PC-3 (cell line): ENCODE measurements around the gene CTTN. TPM values are rescaled to one million over a fixed set of nuclear protein-coding genes. Genes with fewer than 3 reads are reported as not detected.

Source experiments
- ATAC-seq: fragments of 200-7000 bp; cut with Tn5 transposase; 2 replicates; pipeline ENCODE4 v1.9.1; 2020; ENCODE audit warnings: mild to moderate bottlenecking, moderate library complexity
- BruUV-seq: library from RNA; stranded (reverse); fragments of 400-500 nt; replicated peaks from 2 replicates; lab custom pipeline; 2021; lab: Mats Ljungman, UMichigan
- CTCF ChIA-PET: fragments of 300-600 bp; sonication (Branson Sonifier 250); formaldehyde crosslinking; loops from one replicate; lab custom pipeline; 2022; ENCODE audit warnings: antibody characterized with exemption; lab: Charles Lee
- POLR2A ChIA-PET: fragments of 300-600 bp; sonication (Branson Sonifier 250); formaldehyde crosslinking; loops from one replicate; lab custom pipeline; 2022; ENCODE audit warnings: antibody characterized with exemption; ENCODE audit not compliant: unreplicated experiment; lab: Charles Lee
- DNase-seq: peaks from one replicate; pipeline ENCODE4 v3.0.0-alpha.2; 2015
- H2AFZ ChIP-seq: fragments of 300-600 bp; sonication (generic); 2 replicates; pipeline ENCODE4 v1.6.0; 2016; ENCODE audit warnings: antibody characterized with exemption, low read length
- H3F3A ChIP-seq: fragments of 300-600 bp; sonication (generic); one replicate; pipeline ENCODE4 v1.6.0; 2017; ENCODE audit warnings: antibody characterized with exemption, low read length, control low read depth, mild to moderate bottlenecking; ENCODE audit not compliant: unreplicated experiment
- H3K27ac ChIP-seq: fragments of 300-600 bp; sonication (generic); 2 replicates; pipeline ENCODE4 v1.5.1; 2016; ENCODE audit warnings: mild to moderate bottlenecking, low read length
- H3K27me3 ChIP-seq: fragments of 300-600 bp; sonication (generic); 2 replicates; pipeline ENCODE4 v1.6.1; 2016; ENCODE audit warnings: low read length, mixed read lengths
- H3K36me3 ChIP-seq: fragments of 300-600 bp; sonication (generic); 2 replicates; pipeline ENCODE4 v1.6.1; 2016; ENCODE audit warnings: low read depth, mixed run types, low read length, mixed read lengths
- H3K4me1 ChIP-seq: fragments of 300-600 bp; sonication (generic); 2 replicates; pipeline ENCODE4 v1.5.1; 2016; ENCODE audit warnings: low read length; ENCODE audit not compliant: insufficient read depth
- H3K4me2 ChIP-seq: fragments of 300-600 bp; sonication (generic); 2 replicates; pipeline ENCODE4 v1.6.0; 2016; ENCODE audit warnings: low read length
- H3K4me3 ChIP-seq: fragments of 300-600 bp; sonication (generic); 2 replicates; pipeline ENCODE4 v1.5.1; 2016; ENCODE audit warnings: mild to moderate bottlenecking, low read length, mixed read lengths
- H3K79me2 ChIP-seq: fragments of 300-600 bp; sonication (generic); 2 replicates; pipeline ENCODE4 v1.6.1; 2017; ENCODE audit warnings: low read length, mixed read lengths
- H3K9ac ChIP-seq: fragments of 300-600 bp; sonication (generic); 2 replicates; pipeline ENCODE4 v1.6.0; 2016; ENCODE audit warnings: mild to moderate bottlenecking, low read length
- H3K9me2 ChIP-seq: fragments of 300-600 bp; sonication (generic); replicated peaks from 2 replicates; pipeline ENCODE4 v1.6.1; 2016; ENCODE audit warnings: mixed run types, low read length, mixed read lengths
- H3K9me3 ChIP-seq: fragments of 300-600 bp; sonication (generic); 2 replicates; pipeline ENCODE4 v1.6.1; 2016; ENCODE audit warnings: low read length, mixed read lengths
- H4K20me1 ChIP-seq: fragments of 300-600 bp; sonication (generic); 2 replicates; pipeline ENCODE4 v1.6.1; 2016; ENCODE audit warnings: low read length, mixed read lengths
- CTCF ChIP-seq: fragments of 300-600 bp; sonication (generic); conservative IDR thresholded peaks from 2 replicates; pipeline ENCODE4 v1.5.1; 2017; ENCODE audit warnings: antibody characterized with exemption, low read depth, mild to moderate bottlenecking, low read length
- EZH2 ChIP-seq: fragments of 300-600 bp; sonication (generic); IDR thresholded peaks from one replicate; pipeline ENCODE4 v1.6.1; 2017; ENCODE audit warnings: antibody characterized with exemption, mild to moderate bottlenecking, low read length; ENCODE audit not compliant: unreplicated experiment
- EZH2phosphoT487 ChIP-seq: fragments of 300-600 bp; sonication (generic); IDR thresholded peaks from 2 replicates; pipeline ENCODE4 v1.6.1; 2018; ENCODE audit warnings: mild to moderate bottlenecking, antibody characterized with exemption, low read length, borderline replicate concordance
- intact Hi-C: fragments of 100-400 bp; cut with micrococcal nuclease; formaldehyde crosslinking; loops from 2 replicates; pipeline ENCODE4 v1.9.0; 2023
- total RNA-seq: library from RNA; depleted of rRNA; stranded (reverse); fragments of >200 nt; gene quantifications from 2 replicates; pipeline ENCODE4 v1.2.3, GENCODE V29; 2014

Gene CTTN
- total RNA-seq, 1 experiment from 2014 or later: 244 TPM

DNA sequence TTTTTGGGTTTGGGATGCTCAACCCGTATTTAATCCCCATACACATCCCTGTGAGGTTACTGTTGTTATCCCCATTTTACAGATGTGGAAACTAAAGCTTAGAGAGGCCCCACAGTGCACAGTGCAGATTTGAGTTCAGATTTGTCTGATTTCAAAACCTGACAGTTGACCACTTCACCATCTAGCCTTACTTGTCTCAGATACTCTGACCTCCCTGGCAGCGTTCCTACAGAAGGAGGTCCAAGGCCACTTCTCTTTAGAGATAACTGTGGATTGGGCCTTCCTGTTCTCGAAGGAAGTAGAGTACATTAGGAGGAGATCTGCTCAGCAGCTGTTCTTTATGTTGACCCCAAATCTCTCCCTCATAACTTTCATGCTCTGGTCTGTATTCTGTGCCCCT, 46.7 kb upstream of the CTTN start:
- POLR2A ChIA-PET: no interaction called here
- no peaks in the 10 kb centered on the region for H4K20me1 ChIP-seq
- CTCF ChIA-PET: no interaction called here
- H3K36me3 ChIP-seq: peaks cover 63% of the 10 kb centered on the region
- H3K27ac ChIP-seq: no peak overlapping the region
- no peaks in the 10 kb centered on the region for H3K27me3 ChIP-seq
- no peak overlapping the region for H3K9ac ChIP-seq
- ATAC-seq (no peak), DNase-seq (no peak)
- no peak overlapping the region for H2AFZ ChIP-seq
- H3K4me1 ChIP-seq: no peaks in the 10 kb centered on the region
- H3K9me2 ChIP-seq: no peaks in the 10 kb centered on the region
- no peak for TF ChIP-seq CTCF
- TF ChIP-seq EZH2phosphoT487: no peak
- TF ChIP-seq EZH2: no peak
- BruUV-seq: no TSS peak
- no peaks in the 10 kb centered on the region for H3K9me3 ChIP-seq
- intact Hi-C loops: no loop called here
- H3K79me2 ChIP-seq: no peaks in the 10 kb centered on the region
- no peak overlapping the region for H3K4me2 ChIP-seq
- no peak overlapping the region for H3K4me3 ChIP-seq
- no peaks in the 10 kb centered on the region for H3F3A ChIP-seq

GRCh38 chr11:70352100-70352499, 46.2 kb upstream of the CTTN start:
- Histone ChIP-seq H3K79me2 (no peaks in the 10 kb centered on the region), H3K4me3 (no peak overlapping the region), H4K20me1 (no peaks in the 10 kb centered on the region), H3K4me1 (no peaks in the 10 kb centered on the region), H3K27me3 (no peaks in the 10 kb centered on the region), H3K4me2 (no peak overlapping the region), H3K9me3 (no peaks in the 10 kb centered on the region), H3K9me2 (no peaks in the 10 kb centered on the region), H3K9ac (no peak overlapping the region), H3K27ac (no peak overlapping the region), H2AFZ (no peak overlapping the region), H3K36me3 (peaks cover 59% of the 10 kb centered on the region), H3F3A (no peaks in the 10 kb centered on the region)
- intact Hi-C loops: no loop called here
- TF ChIP-seq CTCF: no peak
- no peak for TF ChIP-seq EZH2
- BruUV-seq: no TSS peak
- ChIA-PET CTCF (interaction anchor here (0.6 kb wide), 1 partner anchor 15 kb away, joined by 3 read pairs; no protein-coding TSS in a partner anchor), POLR2A (no interaction called here)
- no peak for ATAC-seq
- no peak for DNase-seq

- no peak overlapping the region for H3K27ac ChIP-seq
- no peak for TF ChIP-seq CTCF
- TF ChIP-seq EZH2: no peak
- TF ChIP-seq EZH2phosphoT487: no peak
- BruUV-seq: no TSS peak
- H3K9me3 ChIP-seq: no peaks in the 10 kb centered on the region
- H2AFZ ChIP-seq: no peak overlapping the region
- DNase-seq (no peak), ATAC-seq (no peak)
- no peaks in the 10 kb centered on the region for H3K79me2 ChIP-seq
- H4K20me1 ChIP-seq: no peaks in the 10 kb centered on the region
- no peaks in the 10 kb centered on the region for H3K9me2 ChIP-seq
- no peak overlapping the region for H3K4me2 ChIP-seq
- peaks cover 62% of the 10 kb centered on the region for H3K36me3 ChIP-seq
- ChIA-PET POLR2A (no interaction called here), CTCF (interaction anchor here (0.6 kb wide), 2 partner anchors 14 to 44 kb away, joined by 3 to 5 read pairs; no protein-coding TSS in a partner anchor)
- no peak overlapping the region for H3K4me3 ChIP-seq
- intact Hi-C loops: no loop called here
- H3F3A ChIP-seq: no peaks in the 10 kb centered on the region
- no peaks in the 10 kb centered on the region for H3K27me3 ChIP-seq
- H3K9ac ChIP-seq: no peak overlapping the region
- H3K4me1 ChIP-seq: no peaks in the 10 kb centered on the region
Measured at GRCh38 chr11:70352601-70353000, 45.7 kb upstream of the CTTN start.
